HepG2 (cell line): ENCODE results near the gene SLC25A15. TPM values are rescaled to one million over a fixed set of nuclear protein-coding genes. Genes with fewer than 3 reads are reported as not detected.
A peak's percentile ranks its signal among the peaks of the same experiment; 100 is the strongest.

Experiments used
- HOXA3 ChIP-seq: sonication (generic); formaldehyde crosslinking; IDR thresholded peaks from 2 replicates; pipeline ENCODE4 v1.5.0; 2020; ENCODE audit warnings: missing genetic modification reagents
- HOXD1 ChIP-seq: sonication (generic); formaldehyde crosslinking; IDR thresholded peaks from 2 replicates; pipeline ENCODE4 v1.5.0; 2020; ENCODE audit warnings: missing genetic modification reagents
- JUNB ChIP-seq: sonication (generic); formaldehyde crosslinking; IDR thresholded peaks from 2 replicates; pipeline ENCODE4 v1.8.0; 2022; ENCODE audit warnings: missing genetic modification reagents, mild to moderate bottlenecking, borderline replicate concordance
- KDM6A ChIP-seq: IDR thresholded peaks from 2 replicates; pipeline ENCODE4 v1.6.1; 2016; ENCODE audit warnings: low read depth
- MED1 ChIP-seq: sonication (generic); formaldehyde crosslinking; IDR thresholded peaks from 2 replicates; pipeline ENCODE4 v1.4.0; 2020; ENCODE audit warnings: missing genetic modification reagents
- MEF2D ChIP-seq: sonication (generic); formaldehyde crosslinking; IDR thresholded peaks from 2 replicates; pipeline ENCODE4 v1.5.1; 2020; ENCODE audit warnings: mild to moderate bottlenecking, missing genetic modification reagents
- PTBP1 ChIP-seq: fragments of 200-400 bp; formaldehyde crosslinking; IDR thresholded peaks from 2 replicates; pipeline ENCODE4 v1.6.1; 2018; ENCODE audit warnings: low read length, low read depth; ENCODE audit not compliant: poor library complexity, severe bottlenecking
- SMAD1 ChIP-seq: sonication (generic); formaldehyde crosslinking; IDR thresholded peaks from 2 replicates; pipeline ENCODE4 v1.4.0; 2020; ENCODE audit warnings: missing genetic modification reagents, low read depth, mild to moderate bottlenecking, borderline replicate concordance
- SNAI1 ChIP-seq: sonication (generic); formaldehyde crosslinking; IDR thresholded peaks from 2 replicates; pipeline ENCODE4 v1.5.0; 2020; ENCODE audit warnings: mild to moderate bottlenecking, missing genetic modification reagents, borderline replicate concordance
- ZBTB2 ChIP-seq: sonication (generic); formaldehyde crosslinking; IDR thresholded peaks from 2 replicates; pipeline ENCODE4 v1.8.0; 2022; ENCODE audit warnings: low read depth, missing genetic modification reagents
- ZBTB38 ChIP-seq: sonication (generic); formaldehyde crosslinking; IDR thresholded peaks from 2 replicates; pipeline ENCODE4 v1.5.1; 2020; ENCODE audit warnings: mild to moderate bottlenecking, missing genetic modification reagents
- ZNF275 ChIP-seq: sonication (generic); formaldehyde crosslinking; IDR thresholded peaks from 2 replicates; pipeline ENCODE4 v1.8.0; 2022; ENCODE audit warnings: missing genetic modification reagents, mild to moderate bottlenecking, inconsistent platforms, borderline replicate concordance
- ZNF431 ChIP-seq: sonication (generic); formaldehyde crosslinking; IDR thresholded peaks from 2 replicates; pipeline ENCODE4 v1.9.0; 2022; ENCODE audit warnings: missing genetic modification reagents, low read depth, mild to moderate bottlenecking, borderline replicate concordance
- ZNF577 ChIP-seq: sonication (generic); formaldehyde crosslinking; IDR thresholded peaks from 2 replicates; pipeline ENCODE4 v1.4.0; 2020; ENCODE audit warnings: mild to moderate bottlenecking, low read depth, missing genetic modification reagents, borderline replicate concordance
- ZNF607 ChIP-seq: sonication (generic); formaldehyde crosslinking; IDR thresholded peaks from 2 replicates; pipeline ENCODE4 v1.5.1; 2020; ENCODE audit warnings: missing genetic modification reagents, mild to moderate bottlenecking, borderline replicate concordance
- ZNF670 ChIP-seq: sonication (generic); formaldehyde crosslinking; IDR thresholded peaks from 2 replicates; pipeline ENCODE4 v1.8.0; 2022; ENCODE audit warnings: mild to moderate bottlenecking, missing genetic modification reagents, borderline replicate concordance
- ZNF687 ChIP-seq: sonication (generic); formaldehyde crosslinking; IDR thresholded peaks from 2 replicates; pipeline ENCODE4 v1.5.1; 2020; ENCODE audit warnings: mild to moderate bottlenecking, missing genetic modification reagents, moderate library complexity
- polyA plus RNA-seq, 8 experiments: library from polyadenylated mRNA; depleted of rRNA in 3 of 8; stranded (reverse) in 7 of 8; unstranded in 1 of 8; fragments of >200 nt; fragmentation: Illumina TruSeq in 4 of 8; extraction: Trizol in 4 of 8; gene quantifications; 2 replicates each; pipeline versions ENCODE4 v1.2.1 to v1.2.3, GENCODE V29; 2011 to 2016; ENCODE audit warnings: low read depth in 4 of 8, missing spikeins in 1 of 8, mixed read lengths in 1 of 8; ENCODE audit not compliant: insufficient read depth in 1 of 8
- total RNA-seq, 5 experiments: library from RNA; depleted of rRNA; stranded (reverse); fragments of >200 nt; fragmentation: Illumina TruSeq; extraction: Trizol; gene quantifications; 2 replicates each; pipeline ENCODE4 v1.2.3, GENCODE V29; 2016; ENCODE audit warnings: low read depth in 1 of 5
- TF ChIP-seq, protein P1 (sequence below): sonication (generic); formaldehyde crosslinking; IDR thresholded peaks from 2 replicates; pipeline ENCODE4 v1.5.0; 2020; ENCODE audit warnings: missing genetic modification reagents

The SLC25A15 gene
- total and polyA plus RNA-seq, 2 of the 13 experiments (the other 11 are each of a cell fraction or from before 2014, with no cell fraction given) = 17.3 to 39.1 TPM

DNA sequence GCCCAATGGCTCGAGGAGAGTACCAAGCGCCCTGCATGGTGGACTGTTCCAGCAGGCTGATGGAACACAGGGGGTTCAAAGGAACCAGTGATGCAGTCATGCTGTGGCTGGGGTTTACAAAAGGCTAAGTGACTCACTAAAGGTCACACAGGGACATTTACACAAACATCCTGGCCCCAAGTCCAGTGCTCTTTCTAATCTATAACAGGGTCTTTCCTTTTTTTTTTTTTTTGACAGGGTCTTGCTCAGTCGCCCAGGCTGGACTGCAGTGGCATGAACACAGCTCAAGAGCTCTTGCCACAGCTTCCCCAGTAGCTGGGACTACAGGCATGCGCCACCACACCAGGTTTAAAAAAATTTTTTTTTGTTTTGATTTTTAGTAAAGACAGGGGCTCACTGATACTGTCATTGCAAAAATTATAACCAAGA, 2.8 kb upstream of the SLC25A15 start (continued):
- no peak; the same call in 1 of the 2 replicates for TF ChIP-seq ZNF687 (CRISPR knock-in tag)
- no peak for TF ChIP-seq KDM6A
- no peak; the same call in 1 of the 2 replicates for TF ChIP-seq ZNF607 (CRISPR knock-in tag)
- no peak for TF ChIP-seq ZNF577
- peak; percentile 58; the same call in 1 of the 2 replicates for TF ChIP-seq HOXA3
- TF ChIP-seq SMAD1 = no peak
- no peak for TF ChIP-seq PTBP1
- peak; percentile 28; the same call in 1 of the 2 replicates for TF ChIP-seq ZNF670
- TF ChIP-seq SNAI1 (CRISPR knock-in tag) = no peak
- TF ChIP-seq JUNB (CRISPR knock-in tag) = peak; percentile 77
- no peak for TF ChIP-seq ZBTB38 (CRISPR knock-in tag)
- no peak for TF ChIP-seq HOXD1 (CRISPR knock-in tag)
- TF ChIP-seq MED1 (CRISPR knock-in tag) = peak; percentile 93
- TF ChIP-seq, protein P1, sequence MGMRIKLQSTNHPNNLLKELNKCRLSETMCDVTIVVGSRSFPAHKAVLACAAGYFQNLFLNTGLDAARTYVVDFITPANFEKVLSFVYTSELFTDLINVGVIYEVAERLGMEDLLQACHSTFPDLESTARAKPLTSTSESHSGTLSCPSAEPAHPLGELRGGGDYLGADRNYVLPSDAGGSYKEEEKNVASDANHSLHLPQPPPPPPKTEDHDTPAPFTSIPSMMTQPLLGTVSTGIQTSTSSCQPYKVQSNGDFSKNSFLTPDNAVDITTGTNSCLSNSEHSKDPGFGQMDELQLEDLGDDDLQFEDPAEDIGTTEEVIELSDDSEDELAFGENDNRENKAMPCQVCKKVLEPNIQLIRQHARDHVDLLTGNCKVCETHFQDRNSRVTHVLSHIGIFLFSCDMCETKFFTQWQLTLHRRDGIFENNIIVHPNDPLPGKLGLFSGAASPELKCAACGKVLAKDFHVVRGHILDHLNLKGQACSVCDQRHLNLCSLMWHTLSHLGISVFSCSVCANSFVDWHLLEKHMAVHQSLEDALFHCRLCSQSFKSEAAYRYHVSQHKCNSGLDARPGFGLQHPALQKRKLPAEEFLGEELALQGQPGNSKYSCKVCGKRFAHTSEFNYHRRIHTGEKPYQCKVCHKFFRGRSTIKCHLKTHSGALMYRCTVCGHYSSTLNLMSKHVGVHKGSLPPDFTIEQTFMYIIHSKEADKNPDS (CRISPR knock-in tag) = no peak
- no peak for TF ChIP-seq ZNF431 (CRISPR knock-in tag)
- TF ChIP-seq ZNF275 (CRISPR knock-in tag) = no peak
- no peak for TF ChIP-seq ZBTB2 (CRISPR knock-in tag)
- TF ChIP-seq MEF2D (CRISPR knock-in tag) = peak; percentile 50; the same call in 1 of the 2 replicates
